HG03108 (cell line): ENCODE measurements around the gene AP2M1.
A peak's percentile ranks its signal among the peaks of the same experiment; 100 is the strongest.

Source experiments
- ATAC-seq: cut with Tn5 transposase; IDR thresholded peaks from one replicate; pipeline ENCODE4 v1.9.1; 2021; ENCODE audit warnings: moderate library complexity; ENCODE audit not compliant: unreplicated experiment

Gene AP2M1

GRCh38 chr3:184218814-184219213 lies 44.2 kb downstream of the AP2M1 start:
- ATAC-seq = no peak

- no peak for ATAC-seq
Observed at GRCh38 chr3:184222521-184222920, 47.9 kb downstream of the AP2M1 start.

GRCh38 chr3:184223946-184224345 lies 49.3 kb downstream of the AP2M1 start:
- ATAC-seq = no peak

GRCh38 chr3:184227481-184227935 lies 52.9 kb downstream of the AP2M1 start:
- ATAC-seq = no peak

- no peak for ATAC-seq
Observed at GRCh38 chr3:184228376-184229137, 53.9 kb downstream of the AP2M1 start.

GRCh38 chr3:184229394-184230080 lies 54.9 kb downstream of the AP2M1 start, which contains the start of gene VWA5B2:
Gene VWA5B2, plus strand, starts transcription at chr3:184229585. Its CDS starts 944 bp downstream, at chr3:184230529.
- ATAC-seq = peak; percentile 64

- ATAC-seq = no peak
Observed at GRCh38 chr3:184230081-184230602, 55.5 kb downstream of the AP2M1 start.

- ATAC-seq = no peak
Observed at GRCh38 chr3:184230603-184231528, 56.2 kb downstream of the AP2M1 start.

- no peak for ATAC-seq
Observed at GRCh38 chr3:184231671-184232070, 57.0 kb downstream of the AP2M1 start.

- ATAC-seq = no peak
Observed at GRCh38 chr3:184233127-184233843, 58.6 kb downstream of the AP2M1 start.
